Measurements from ENCODE around the gene HS6ST3.

HS6ST3 gene

DNA sequence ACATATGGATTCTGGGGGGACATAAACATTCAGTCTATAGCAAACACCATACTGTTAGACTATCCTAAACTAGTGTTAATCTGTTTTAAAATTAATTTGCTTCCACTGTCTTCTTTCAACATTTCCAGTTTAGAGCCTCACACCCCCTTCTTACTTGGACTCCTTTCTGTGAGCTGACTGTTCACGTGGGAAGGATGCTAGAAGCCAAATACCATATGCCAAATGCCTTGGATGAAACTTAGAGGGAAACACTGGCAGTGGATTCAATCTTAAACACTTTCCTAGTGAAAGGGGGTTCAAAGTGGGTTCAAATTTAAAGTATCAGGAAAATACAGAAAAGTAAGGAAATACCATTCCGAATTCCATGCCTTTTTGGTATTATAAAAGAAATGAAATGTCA lies 113.6 kb downstream of the HS6ST3 start:
- no peak for DNase-seq

DNA sequence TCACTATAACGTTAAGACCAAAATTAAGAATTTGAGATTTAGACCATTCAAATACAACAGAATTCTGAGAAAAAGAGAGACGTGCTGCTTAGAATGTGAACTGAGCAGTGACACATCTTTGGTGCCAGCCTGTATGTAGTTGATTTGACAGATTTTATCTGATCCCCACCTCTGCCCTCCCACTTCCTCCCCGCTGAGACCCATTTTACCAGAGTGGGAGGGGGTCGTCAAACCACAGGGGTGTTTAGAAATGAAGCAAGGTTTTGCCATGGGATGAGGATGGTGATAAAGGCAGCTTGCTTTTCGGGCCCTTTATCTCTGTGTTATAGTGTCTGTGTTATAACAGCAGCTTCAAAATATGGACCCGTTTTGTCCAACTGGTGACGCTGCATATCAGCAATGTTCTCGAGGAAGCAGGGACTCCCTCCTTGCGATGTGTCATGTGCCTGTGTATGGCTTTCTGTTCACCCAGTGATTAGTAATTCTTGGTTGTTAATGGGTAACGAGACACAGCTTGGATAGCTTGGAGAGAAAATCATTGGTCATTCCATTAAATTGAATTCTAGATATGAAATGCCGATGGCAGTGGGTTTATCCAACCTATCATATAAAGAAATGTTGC lies 125.0 kb downstream of the HS6ST3 start:
- DNase-seq: no peak

DNA sequence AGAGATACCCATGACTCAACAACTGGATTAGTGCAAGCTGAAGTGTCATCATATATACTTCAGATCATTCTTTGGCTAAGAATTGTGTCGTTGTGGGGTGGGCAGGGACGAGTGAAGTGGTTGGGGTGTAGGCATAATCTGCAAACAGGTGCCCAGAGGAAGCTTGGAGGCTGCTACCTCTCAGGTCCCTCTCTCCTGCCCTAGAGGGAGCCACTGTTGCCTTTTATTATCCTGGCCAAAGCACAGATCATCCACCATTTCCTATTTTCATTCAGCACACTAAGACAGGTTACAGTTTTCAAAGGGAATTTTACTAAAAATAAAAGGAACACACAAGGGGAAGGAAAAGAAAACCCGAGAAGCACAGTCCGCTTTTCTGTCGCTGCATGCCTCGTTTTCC lies 126.6 kb downstream of the HS6ST3 start:
- DNase-seq: no peak

DNA sequence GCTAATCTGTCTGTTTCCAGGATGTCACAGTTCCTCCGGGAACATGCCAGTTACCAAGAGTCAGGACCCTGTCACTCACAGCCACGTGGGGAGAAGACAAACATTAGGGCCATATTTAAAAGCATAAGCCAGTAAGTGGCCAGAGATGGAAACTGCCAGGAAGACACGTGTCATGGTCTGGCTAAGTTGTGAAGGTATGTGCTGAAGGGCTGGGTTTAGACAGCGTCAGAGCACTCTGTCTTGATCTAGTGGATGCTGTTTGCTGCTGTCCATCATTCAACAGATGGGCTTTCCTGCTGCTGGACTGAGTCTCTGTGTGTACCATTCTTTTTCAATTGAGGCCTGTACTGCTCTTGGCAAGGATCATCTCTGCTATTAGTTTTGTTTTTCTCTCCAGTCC lies 128.6 kb downstream of the HS6ST3 start:
- DNase-seq: no peak

DNA sequence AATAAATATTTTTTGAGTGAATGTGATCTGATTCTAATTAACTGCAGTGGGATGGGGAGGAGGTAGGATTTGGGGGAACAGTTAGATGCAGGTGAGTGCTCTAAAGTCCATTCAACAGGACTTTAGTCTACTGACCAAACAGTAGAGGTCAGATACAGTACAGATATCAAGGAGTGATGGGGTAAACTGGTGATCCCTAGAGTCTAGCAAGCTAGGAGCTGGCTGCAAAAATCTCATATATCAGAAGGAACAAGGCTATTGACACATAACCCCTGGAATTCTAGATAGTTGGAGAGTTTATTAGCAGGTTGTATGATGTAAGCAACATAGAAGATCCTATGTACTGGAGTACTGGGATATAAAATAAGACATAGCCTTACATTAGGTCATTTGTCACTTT lies 131.6 kb downstream of the HS6ST3 start:
- DNase-seq: no peak

DNA sequence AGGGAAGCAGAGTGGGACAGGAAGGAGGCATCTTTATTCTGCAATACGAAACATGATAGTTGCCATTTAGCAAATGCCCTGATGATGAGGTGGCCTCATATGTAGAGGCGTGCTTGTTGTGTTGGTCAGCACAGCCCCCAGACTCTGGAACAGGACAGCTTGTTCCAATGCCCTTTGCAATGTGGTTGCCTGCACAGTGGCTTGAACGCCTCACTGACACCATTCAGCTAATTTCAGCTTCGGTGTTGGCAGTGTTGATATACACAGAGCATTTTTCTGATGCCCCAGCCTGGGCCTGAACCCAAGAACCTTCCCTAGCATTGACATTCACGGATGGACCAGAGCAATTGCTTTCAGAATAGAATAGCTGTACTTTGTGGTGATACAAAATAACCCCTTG lies 133.3 kb downstream of the HS6ST3 start:
- DNase-seq: no peak

DNA sequence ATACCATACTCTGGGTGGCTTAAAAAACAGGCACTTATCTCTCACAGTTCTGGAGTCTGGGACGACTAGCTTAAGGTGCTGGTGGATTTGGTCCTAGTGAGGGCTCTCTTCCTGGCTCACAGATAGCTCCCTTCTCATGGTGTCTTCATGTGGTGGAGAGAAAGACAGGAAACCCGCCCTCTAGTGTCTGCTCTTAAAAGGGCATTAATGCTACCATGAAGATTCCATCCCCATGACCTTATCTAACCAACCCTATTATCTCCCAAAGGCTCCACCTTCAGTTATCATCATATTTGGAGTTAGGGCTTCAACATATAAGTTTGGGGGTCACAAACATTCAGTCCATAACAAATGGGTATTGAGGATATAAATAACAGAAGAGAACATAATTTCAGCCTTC lies 139.4 kb downstream of the HS6ST3 start:
- DNase-seq: no peak

DNA sequence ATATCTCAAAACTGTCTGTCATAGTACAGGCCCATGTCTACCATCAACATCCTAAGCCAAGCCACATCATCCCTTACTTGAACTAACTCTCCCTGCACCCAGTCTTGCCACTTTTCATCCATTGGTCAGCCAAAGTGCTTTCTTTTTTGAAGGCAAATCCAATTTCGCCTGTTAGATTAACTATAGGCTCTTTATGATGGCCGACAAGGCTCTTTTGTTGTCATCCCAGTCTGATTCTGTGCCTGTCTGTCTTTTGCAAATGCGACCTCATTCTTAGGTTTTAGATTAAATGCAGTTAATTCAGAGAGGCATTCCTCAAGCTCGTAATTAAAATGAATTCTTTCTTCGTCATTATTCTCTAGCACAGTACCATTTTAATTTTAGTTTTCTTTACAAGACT lies 148.3 kb downstream of the HS6ST3 start:
- DNase-seq: no peak

DNA sequence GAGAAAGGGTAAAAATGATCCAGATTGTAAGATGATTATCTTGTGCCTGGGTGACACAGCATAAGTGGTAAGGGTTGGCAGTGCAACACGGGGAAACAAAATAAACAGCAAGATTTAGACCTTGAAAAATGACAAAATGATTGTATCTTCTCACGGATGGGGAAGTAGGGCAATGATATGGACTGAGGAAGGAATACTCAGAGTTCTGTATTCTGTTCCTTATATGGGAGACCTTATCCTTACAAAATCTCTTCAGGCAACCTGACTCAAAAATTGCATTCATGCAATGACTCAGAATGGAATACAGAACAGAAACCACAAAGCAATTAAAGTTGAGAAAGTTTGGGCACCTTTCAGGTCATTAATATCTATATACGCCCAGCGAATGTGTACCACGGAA lies 149.0 kb downstream of the HS6ST3 start:
- DNase-seq: no peak

DNA sequence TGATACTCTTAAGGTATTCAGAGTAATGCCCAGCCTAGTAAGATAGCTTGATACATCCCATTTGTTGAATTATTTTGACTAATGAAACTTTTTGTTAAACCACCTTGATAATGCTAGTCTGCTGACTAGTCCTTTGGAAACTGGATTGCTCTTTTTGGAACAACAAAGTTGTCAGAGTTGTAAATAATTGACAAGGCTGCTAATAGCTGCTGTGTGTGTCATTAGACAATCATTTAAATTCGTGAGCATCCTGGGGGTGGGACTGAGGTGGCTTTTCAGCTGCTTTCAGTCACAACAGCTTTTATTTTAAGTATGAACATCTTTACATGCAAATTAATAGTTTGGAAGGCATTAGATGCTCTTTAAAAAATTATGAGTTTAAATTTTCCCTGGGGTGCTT lies 153.5 kb downstream of the HS6ST3 start:
- no peak for DNase-seq

DNA sequence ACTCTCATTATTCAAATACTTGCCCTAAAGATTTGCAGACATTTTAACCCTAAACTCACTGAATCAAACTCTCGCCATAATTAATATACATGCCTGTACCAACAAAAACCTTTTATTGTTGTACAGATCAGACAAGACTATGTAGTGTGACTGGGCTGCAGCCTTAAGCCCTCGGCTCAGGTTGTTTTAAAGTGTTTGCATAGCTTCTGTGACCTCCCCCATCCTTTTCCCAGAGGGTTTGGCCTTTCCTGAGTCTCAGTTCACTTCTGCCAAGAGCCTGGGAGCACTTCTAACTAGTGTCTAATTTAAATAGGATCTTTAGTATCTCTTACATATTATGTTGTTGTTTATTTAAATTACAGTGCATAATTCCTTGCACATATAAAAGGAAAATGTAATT lies 158.2 kb downstream of the HS6ST3 start:
- no peak for DNase-seq

DNA sequence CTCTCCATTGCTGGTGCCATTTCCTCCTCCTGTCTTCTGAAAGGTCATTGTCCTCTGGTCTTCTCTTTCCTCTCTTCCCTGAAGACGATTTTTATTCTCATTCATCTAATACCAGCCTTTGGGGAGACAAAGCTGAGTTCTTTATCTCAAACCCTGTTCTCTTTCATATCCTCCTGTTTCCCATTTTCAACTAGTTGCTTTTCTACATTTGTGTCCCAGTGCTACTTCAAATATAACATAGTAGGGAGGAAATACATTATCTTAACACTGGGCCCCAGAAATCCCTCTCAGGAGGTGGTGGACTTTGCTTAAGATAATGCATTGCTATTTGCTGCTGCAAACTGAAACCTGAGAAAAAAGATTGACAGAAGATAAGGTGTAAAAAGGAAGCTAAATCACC lies 159.1 kb downstream of the HS6ST3 start:
- DNase-seq: no peak

DNA sequence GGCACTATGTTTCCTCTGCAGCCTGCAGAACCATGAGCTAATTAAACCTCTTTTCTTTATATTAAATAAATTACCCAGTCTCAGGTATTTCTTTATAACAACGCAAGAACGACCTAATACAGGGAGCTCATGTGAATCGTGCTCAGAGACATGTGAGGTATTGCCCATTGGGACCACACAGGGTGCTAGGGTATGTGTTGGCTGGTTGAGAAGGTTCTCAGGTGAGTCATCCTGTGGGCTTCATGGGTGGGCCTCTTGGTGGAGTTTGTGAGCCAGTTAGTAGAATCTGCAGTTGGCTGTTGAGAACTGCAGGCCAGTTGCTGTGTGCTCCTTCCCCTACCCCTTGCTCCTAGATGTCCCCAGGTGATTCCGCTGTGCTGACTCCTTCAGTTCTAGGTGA lies 163.0 kb downstream of the HS6ST3 start:
- no peak for DNase-seq

DNA sequence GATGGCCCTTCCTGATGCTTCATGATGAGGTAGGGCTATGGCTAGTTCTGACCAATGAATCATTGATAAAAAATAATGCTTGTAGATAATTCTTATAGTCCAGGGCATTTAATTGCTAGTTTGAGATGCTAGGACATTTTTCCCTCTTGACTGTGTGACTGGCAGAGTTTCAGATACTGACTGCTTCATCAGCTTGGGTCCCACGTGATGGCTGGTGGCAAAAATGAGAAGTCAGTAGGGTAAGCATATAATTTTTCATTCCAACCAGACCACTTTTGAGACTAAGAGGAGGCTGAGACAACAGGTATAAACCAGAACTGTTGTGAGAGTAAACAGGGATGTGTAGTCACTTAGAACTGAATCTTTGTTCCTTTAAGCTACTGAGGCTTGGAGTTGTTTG lies 183.3 kb downstream of the HS6ST3 start:
- DNase-seq: no peak

DNA sequence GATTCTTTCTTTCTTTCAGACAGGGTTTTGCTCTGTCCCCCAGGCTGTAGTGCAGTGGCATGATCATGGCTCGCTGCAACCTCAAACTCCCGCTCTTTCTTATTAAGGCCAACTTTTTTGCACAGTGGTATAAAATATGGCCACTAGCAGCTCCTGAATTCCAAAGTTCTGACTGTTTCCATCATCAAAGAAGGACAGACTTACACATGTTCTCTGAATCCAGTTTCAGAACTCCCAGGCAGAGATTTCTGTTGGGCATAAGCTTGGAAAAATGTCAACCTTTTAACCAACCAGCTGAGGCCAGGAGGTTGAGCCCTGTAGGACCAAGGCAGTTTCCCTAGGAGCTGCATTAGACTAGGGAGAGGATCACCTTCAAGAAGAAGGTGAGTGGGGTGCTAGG lies 184.1 kb downstream of the HS6ST3 start:
- DNase-seq: no peak

DNA sequence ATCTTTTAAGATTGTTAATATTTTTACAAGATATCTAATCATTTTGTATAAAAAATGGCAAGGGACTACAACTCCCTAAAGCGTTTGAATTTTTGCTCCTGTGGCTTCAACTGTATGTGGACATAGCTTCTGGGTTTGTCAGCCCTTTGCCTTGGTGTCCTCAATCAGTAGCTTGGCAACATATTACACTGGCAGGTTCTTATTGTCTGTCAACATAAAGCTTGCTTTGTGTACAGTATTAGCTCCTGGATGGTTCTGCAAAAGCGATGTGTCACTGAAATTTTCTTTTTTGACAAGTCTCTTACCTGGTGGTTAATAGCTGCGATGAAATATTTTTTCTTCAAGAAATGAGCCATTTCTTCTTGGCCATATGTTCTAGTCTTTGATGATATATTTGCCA lies 190.0 kb downstream of the HS6ST3 start:
- DNase-seq: no peak

DNA sequence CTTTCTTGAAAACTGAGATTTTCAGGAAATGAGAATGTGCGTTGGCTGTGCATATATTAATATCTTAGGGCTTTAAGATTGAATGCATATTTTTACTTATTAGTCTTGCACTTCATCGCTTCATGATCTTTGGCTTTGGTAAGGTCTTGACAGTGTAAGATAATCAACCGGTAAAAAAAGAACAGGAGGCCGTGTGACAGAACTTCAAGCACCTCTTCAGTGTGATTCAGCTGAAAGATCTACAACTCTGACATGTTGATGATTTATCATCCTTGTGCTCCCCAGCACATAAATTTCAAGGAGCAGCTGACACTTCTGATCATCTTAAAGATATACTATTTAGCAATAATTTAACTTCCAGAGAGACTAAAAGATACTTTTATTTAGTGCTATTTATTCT lies 195.1 kb downstream of the HS6ST3 start:
- DNase-seq: no peak

DNA sequence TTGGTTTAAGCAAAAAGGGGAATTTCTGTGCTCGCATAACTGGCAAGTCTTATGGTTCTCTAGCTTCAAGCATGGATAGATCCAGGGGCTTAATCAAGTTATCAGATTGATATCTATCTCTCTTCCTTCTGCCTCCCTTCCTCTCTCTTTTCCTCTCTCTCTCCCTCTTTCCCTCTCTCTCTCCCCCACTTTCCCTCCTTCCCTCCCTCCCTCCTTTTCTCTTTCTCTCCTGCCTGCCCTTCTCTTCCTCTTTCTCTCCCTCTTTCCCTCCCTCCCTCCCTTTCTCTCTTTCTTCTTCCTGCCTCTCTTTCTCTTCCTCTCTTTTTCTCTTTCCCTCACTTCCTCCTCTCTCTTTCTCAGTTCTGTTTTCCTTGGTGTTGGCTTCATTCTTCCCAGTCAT lies 195.8 kb downstream of the HS6ST3 start:
- DNase-seq: no peak

DNA sequence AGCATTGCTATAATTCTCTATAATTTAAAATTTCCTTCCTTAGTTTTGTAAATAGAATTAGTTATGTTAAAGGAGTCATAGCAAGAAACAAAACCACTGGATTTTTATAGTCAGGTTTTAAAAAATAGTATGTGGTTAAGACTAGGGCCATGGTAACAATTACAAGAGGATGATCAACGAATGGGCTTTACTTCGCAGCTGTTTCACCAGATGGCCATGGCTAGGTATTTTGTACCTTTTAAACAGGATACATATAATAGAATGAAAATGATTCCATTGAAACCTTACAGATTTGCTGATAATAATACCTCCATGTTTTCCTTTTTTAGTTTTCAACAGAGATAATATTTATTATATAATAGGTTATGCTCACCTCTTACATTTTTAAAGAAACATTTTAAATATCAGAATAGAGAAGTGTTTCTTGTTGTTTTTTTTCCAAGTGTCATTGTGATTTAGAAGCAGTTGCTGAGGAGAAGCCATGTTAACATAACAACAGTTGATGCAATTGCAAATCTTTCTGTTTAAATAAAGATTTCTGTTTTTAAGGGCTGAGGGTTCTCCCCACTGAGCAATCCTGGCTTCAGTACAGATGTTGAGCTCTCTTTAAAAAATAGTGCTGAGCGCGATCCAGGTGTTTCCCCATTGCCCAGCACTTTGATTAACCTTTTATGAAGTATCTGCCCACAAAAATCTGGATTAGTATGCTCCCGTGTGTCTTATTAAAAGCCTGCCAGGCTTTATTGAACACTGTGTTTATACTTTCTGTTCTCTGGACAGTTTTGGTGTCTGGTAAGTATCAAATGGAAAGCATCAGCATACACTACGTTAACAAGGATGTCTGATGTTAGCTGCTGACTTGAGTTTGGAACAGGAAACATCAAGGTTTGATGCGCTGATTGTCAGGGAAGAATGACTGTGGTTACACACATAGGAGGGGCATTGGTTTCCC lies 205.3 kb downstream of the HS6ST3 start:
- DNase-seq: no peak

DNA sequence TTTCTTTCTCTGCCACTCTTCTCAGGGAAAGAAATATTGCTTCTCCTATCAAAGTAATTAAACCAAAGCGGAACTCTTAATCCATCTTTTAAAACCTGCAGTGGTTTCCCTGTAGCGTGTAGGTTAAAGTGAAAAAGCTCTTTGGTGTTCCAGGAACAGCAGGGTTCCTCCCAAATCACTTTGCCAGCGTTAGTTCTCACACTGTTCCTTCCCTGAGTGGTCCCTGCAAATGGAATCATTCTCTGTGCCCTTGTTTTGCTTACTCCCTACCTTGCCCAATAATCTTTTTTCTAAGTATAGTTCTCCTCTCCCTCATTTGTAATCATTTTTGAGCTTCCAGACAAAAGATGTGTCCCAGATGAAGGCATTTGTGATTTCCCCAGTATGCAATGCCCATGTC lies 207.5 kb downstream of the HS6ST3 start:
- DNase-seq: no peak

DNA sequence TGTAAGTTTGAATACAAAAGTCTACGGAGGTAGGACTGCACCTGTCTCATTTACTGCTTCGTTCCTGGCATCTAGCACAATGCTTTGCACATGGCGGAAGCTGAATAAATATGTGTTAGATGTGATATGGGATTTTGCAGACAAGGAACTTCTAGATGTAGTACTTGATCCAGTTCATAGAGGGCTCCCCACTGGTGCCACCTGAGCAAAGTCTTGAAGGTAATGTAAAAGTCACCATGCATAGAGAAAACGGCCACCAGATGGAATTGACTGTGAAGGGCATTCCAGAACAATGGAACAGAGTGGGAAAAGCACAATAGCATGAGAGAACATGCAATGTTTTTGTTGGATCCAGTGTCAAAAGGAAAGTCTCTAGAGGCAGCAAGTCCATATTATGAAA lies 209.3 kb downstream of the HS6ST3 start:
- DNase-seq: no peak

DNA sequence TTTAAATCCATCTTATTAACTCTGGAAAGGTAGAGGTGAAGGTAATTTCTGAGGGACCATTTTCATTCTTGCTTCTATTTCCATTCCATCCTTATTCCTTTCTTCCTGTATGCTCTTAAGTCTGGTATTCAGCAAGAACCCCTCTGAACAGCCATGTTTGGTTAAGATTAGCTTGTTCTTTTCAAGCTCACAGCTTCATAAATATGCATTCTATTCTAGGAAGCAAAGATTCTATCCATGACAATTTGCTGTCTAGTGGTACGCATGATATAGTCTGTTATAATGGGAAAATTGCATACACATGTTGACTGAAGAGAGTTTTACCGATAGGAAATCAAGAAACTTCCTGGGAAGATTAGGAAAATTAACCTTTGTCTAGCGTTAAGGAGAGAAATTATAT lies 218.7 kb downstream of the HS6ST3 start:
- DNase-seq: no peak

DNA sequence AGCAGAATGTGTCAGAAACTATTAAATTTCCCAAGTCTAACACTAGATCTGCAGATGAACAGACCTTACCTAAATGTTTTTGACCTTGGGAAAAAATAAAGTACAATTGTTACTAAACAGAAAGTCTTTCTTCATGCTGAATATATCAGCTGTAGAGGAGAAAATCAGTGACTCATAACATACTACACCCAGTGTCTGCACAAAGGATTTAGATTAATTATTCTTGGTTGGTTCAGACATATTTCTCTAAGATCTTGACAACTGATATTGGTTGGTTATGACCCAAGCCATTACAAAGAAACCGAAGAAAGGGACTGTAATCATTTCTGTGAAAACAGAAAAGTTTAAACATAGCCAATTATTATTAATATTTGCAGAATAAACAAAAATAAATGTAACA lies 225.1 kb downstream of the HS6ST3 start:
- DNase-seq: no peak

DNA sequence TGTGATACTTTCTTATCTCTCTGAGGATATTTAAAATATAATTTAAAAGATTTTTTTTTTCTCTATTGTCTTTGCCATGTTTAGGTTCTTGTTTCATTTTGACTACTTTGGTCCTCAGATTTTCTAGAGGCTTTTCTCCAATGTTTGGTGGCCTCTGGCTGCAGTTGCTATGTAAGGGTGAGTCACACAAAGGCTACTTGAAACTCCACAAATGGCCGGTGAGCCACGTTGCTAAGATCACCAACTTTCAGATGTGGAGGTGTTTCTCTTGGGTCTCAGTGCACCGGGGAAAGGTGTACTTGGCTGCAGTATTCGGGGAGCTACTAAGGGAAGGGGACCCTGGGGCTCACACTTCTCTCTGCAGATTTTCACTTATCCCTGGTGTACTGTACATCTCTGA lies 248.1 kb downstream of the HS6ST3 start:
- DNase-seq: no peak

DNA sequence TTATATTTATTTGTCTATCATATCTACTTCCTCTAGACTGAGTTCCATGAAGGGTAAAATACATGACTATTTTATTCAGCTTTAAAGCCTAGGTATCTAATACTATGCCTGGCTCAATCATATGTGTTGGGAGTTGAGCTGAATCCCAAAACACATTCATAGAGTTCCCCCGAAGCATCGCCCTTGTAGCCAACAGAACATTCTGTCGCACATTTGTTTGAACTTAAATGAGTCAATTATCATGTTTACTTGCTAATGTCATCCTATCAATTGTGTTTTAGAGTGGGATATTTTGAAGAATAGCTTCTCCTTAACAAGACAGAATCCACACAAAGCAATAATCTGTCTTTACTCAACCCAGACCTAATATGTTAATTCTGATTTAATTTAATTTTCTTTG lies 252.4 kb downstream of the HS6ST3 start:
- no peak for DNase-seq
